Measurements from ENCODE around the gene KDM5C.

KDM5C gene

GRCh38 chrX:53247928-53248327 is 22.9 kb upstream of the KDM5C start:
- no peak for TF ChIP-seq CTCF (IDR thresholded peaks at IDR 0.05; ENCODE audit: insufficient read depth, low read length, missing control alignments)
- CTCF ChIA-PET: interaction anchor here (1.0 to 3.2 kb wide), 3 partner anchors 15 to 188 kb away, joined by 3 to 13 read pairs (median 10); no protein-coding TSS in a partner anchor

GRCh38 chrX:53246231-53246630 is 21.2 kb upstream of the KDM5C start:
- no peak for TF ChIP-seq CTCF (IDR thresholded peaks at IDR 0.05; ENCODE audit: insufficient read depth, low read length, missing control alignments)
- ChIA-PET CTCF (interaction anchor here (1.6 kb wide), 1 partner anchor 82 kb away, joined by 5 read pairs; no protein-coding TSS in a partner anchor), POLR2A (no interaction called here)
- no peak overlapping the region for H3K4me3 ChIP-seq (ENCODE audit: low read depth, low read length)
- DNase-seq (ENCODE audit: low read depth, low spot score): no peak

More at GRCh38 chrX:53247928-53248327, 22.9 kb upstream of the KDM5C start:
- no peak for DNase-seq (ENCODE audit: low read depth, low spot score)
- no peak overlapping the region for H3K4me3 ChIP-seq (ENCODE audit: low read depth, low read length)
- POLR2A ChIA-PET: no interaction called here

- ChIA-PET POLR2A (no interaction called here), CTCF (interaction anchor here (0.7 to 1.9 kb wide), 7 partner anchors 8 to 83 kb away, joined by 3 to 10 read pairs (median 5); no protein-coding TSS in a partner anchor)
- no peak overlapping the region for H3K4me3 ChIP-seq (ENCODE audit: low read depth, low read length)
- no peak for DNase-seq (ENCODE audit: low read depth, low spot score)
- TF ChIP-seq CTCF (IDR thresholded peaks at IDR 0.05; ENCODE audit: insufficient read depth, low read length, missing control alignments): no peak
These were observed 19.6 kb upstream of the KDM5C start for GRCh38 chrX:53244610-53245009.

GRCh38 chrX:53242310-53242709 is 17.3 kb upstream of the KDM5C start:
- no peak for DNase-seq (ENCODE audit: low read depth, low spot score)
- no peak overlapping the region for H3K4me3 ChIP-seq (ENCODE audit: low read depth, low read length)
- no peak for TF ChIP-seq CTCF (IDR thresholded peaks at IDR 0.05; ENCODE audit: insufficient read depth, low read length, missing control alignments)
- POLR2A ChIA-PET: no interaction called here
- CTCF ChIA-PET: interaction anchor here (1.0 kb wide), 1 partner anchor 10 kb away, joined by 3 read pairs; no protein-coding TSS in a partner anchor

- no peak for DNase-seq (ENCODE audit: low read depth, low spot score)
- ChIA-PET CTCF (no interaction called here), POLR2A (no interaction called here)
- no peak overlapping the region for H3K4me3 ChIP-seq (ENCODE audit: low read depth, low read length)
- TF ChIP-seq CTCF (IDR thresholded peaks at IDR 0.05; ENCODE audit: insufficient read depth, low read length, missing control alignments): no peak
These were observed 16.6 kb upstream of the KDM5C start for GRCh38 chrX:53241558-53241957.

- DNase-seq (ENCODE audit: low read depth, low spot score): no peak
- ChIA-PET POLR2A (no interaction called here), CTCF (interaction anchor here (1.1 kb wide), 1 partner anchor 10 kb away, joined by 3 read pairs; no protein-coding TSS in a partner anchor)
- H3K4me3 ChIP-seq (ENCODE audit: low read depth, low read length): no peak overlapping the region
- TF ChIP-seq CTCF (IDR thresholded peaks at IDR 0.05; ENCODE audit: insufficient read depth, low read length, missing control alignments): no peak
These were observed 14.5 kb upstream of the KDM5C start for GRCh38 chrX:53239474-53239873.
